GM12878 (cell line): ENCODE data around the gene NTN1. TPM values are rescaled to one million over a fixed set of nuclear protein-coding genes. Genes with fewer than 3 reads are reported as not detected.

ENCODE experiments used
- ATAC-seq: fragments of 200-7000 bp; cut with Tn5 transposase; 3 replicates; pipeline ENCODE4 v1.9.1; 2020; ENCODE audit warnings: mild to moderate bottlenecking, moderate library complexity
- BruUV-seq: library from RNA; stranded (reverse); fragments of 400-500 nt; replicated peaks from 2 replicates; lab custom pipeline; 2021; lab: Mats Ljungman, UMichigan
- CTCF ChIA-PET: fragments of 300-600 bp; sonication (Branson Sonifier 250); formaldehyde crosslinking; extraction: SDS; loops from one replicate; lab custom pipeline; 2021; ENCODE audit warnings: inconsistent platforms; lab: Yijun Ruan, JAX
- POLR2A ChIA-PET: fragments of 350-600 bp; formaldehyde crosslinking; extraction: SDS; loops from one replicate; lab custom pipeline; 2021; ENCODE audit warnings: inconsistent platforms; lab: Charles Lee
- RAD21 ChIA-PET: fragments of 300-600 bp; sonication (Branson Sonifier 250); formaldehyde crosslinking; loops from one replicate; lab custom pipeline; 2023; ENCODE audit warnings: antibody characterized with exemption; ENCODE audit not compliant: unreplicated experiment; lab: Charles Lee
- SMC1A ChIA-PET: fragments of 300-600 bp; sonication (Branson Sonifier 250); formaldehyde crosslinking; loops from one replicate; lab custom pipeline; 2023; ENCODE audit not compliant: unreplicated experiment, uncharacterized antibody; lab: Charles Lee
- DNase-seq: peaks from one replicate; pipeline ENCODE4 v3.0.0-alpha.2; 2011; ENCODE audit warnings: low read depth, low spot score
- FAIRE-seq: peaks from 3 replicates; lab custom pipeline; 2011; peaks lifted over from hg19 to GRCh38; lab: Jason Lieb, UNC
- H2AFZ ChIP-seq: 2 replicates; pipeline ENCODE4 v1.6.0; 2011; ENCODE audit warnings: low read depth, low read length, control low read depth; ENCODE audit not compliant: control insufficient read depth
- H3K27ac ChIP-seq: 2 replicates; pipeline ENCODE4 v1.5.1; 2011; ENCODE audit warnings: control low read depth; ENCODE audit not compliant: control insufficient read depth, insufficient read depth
- H3K27me3 ChIP-seq, 2 experiments: replicated peaks in 1 of 2; 2 replicates each; pipeline versions ENCODE4 v1.6.0 to v1.6.1; 2011; ENCODE audit warnings: low read length in 1 of 2; ENCODE audit not compliant: control insufficient read depth in 2 of 2, insufficient read depth in 2 of 2
- H3K36me3 ChIP-seq, 2 experiments: 2 replicates each; pipeline ENCODE4 v1.5.1; 2011; ENCODE audit warnings: low read length in 1 of 2; ENCODE audit not compliant: control insufficient read depth in 2 of 2, insufficient read depth in 2 of 2
- H3K4me1 ChIP-seq: 2 replicates; pipeline ENCODE4 v1.6.1; 2011; ENCODE audit warnings: mild to moderate bottlenecking, low read length, moderate library complexity, mixed read lengths; ENCODE audit not compliant: control insufficient read depth, insufficient read depth
- H3K4me2 ChIP-seq: 2 replicates; pipeline ENCODE4 v1.6.0; 2011; ENCODE audit warnings: control low read depth; ENCODE audit not compliant: control insufficient read depth, insufficient read depth
- H3K4me3 ChIP-seq: fragments of 200-600 bp; sonication (generic); 2 replicates; pipeline ENCODE4 v1.5.1; 2016
- H3K79me2 ChIP-seq: 2 replicates; pipeline ENCODE4 v1.6.0; 2011; ENCODE audit warnings: low read length; ENCODE audit not compliant: control insufficient read depth, insufficient read depth
- H3K9ac ChIP-seq: 2 replicates; pipeline ENCODE4 v1.8.0; 2011; ENCODE audit warnings: low read length, control low read depth, mixed read lengths; ENCODE audit not compliant: control insufficient read depth, insufficient read depth
- H3K9me3 ChIP-seq: replicated peaks from 3 replicates; pipeline ENCODE4 v1.5.1; 2011; ENCODE audit warnings: mild to moderate bottlenecking, low read length; ENCODE audit not compliant: control insufficient read depth, insufficient read depth
- H4K20me1 ChIP-seq: 2 replicates; pipeline ENCODE4 v1.6.0; 2011; ENCODE audit not compliant: control insufficient read depth, insufficient read depth
- BHLHE40 ChIP-seq, 2 experiments: fragments of 450-650 bp in 1 of 2; IDR thresholded peaks; 2 replicates each; pipeline ENCODE4 v1.6.1; 2011 to 2017; ENCODE audit warnings: low read depth in 2 of 2, borderline replicate concordance in 1 of 2, improper control_type of control experiment in 1 of 2, low read length in 1 of 2, mild to moderate bottlenecking in 1 of 2
- BMI1 ChIP-seq: fragments of 450-650 bp; IDR thresholded peaks from 2 replicates; pipeline ENCODE4 v1.6.1; 2016; ENCODE audit warnings: mild to moderate bottlenecking, moderate library complexity, borderline replicate concordance
- ETV6 ChIP-seq, 2 experiments: fragments of 450-650 bp in 1 of 2; IDR thresholded peaks in 1 of 2; conservative IDR thresholded peaks in 1 of 2; 2 replicates each; pipeline ENCODE4 v1.6.1; 2014; ENCODE audit warnings: antibody characterized with exemption in 1 of 2, borderline replicate concordance in 1 of 2, low read depth in 1 of 2, mild to moderate bottlenecking in 1 of 2, moderate library complexity in 1 of 2
- RB1 ChIP-seq: fragments of 450-650 bp; formaldehyde crosslinking; IDR thresholded peaks from 2 replicates; pipeline ENCODE4 v1.6.1; 2017; ENCODE audit warnings: mild to moderate bottlenecking, borderline replicate concordance
- RELA ChIP-seq: fragments of 450-650 bp; IDR thresholded peaks from 2 replicates; pipeline ENCODE4 v1.8.0; 2014; ENCODE audit warnings: borderline replicate concordance; ENCODE audit not compliant: partially characterized antibody
- SMAD1 ChIP-seq: fragments of 450-650 bp; IDR thresholded peaks from 2 replicates; pipeline ENCODE4 v1.6.1; 2018; ENCODE audit warnings: mild to moderate bottlenecking, low read depth; ENCODE audit not compliant: partially characterized antibody
- SPI1 ChIP-seq: IDR thresholded peaks from 2 replicates; pipeline ENCODE4 v1.6.1; 2011; ENCODE audit warnings: low read depth, mild to moderate bottlenecking, low read length, moderate library complexity, borderline replicate concordance; ENCODE audit not compliant: insufficient read depth
- STAT3 ChIP-seq: IDR thresholded peaks from 2 replicates; pipeline ENCODE4 v1.6.1; 2011; ENCODE audit warnings: low read depth, low read length, improper control_type of control experiment
- ZNF622 ChIP-seq: fragments of 450-650 bp; IDR thresholded peaks from 2 replicates; pipeline ENCODE4 v1.6.1; 2017; ENCODE audit warnings: mild to moderate bottlenecking, inconsistent platforms
- WGBS: methylation state at CpG from one replicate; pipeline ENCODE4 v1.1.6; 2016; ENCODE audit warnings: low lambda C conversion rate; ENCODE audit not compliant: insufficient replicate concordance, insufficient coverage; ENCODE audit errors: missing lambda C conversion rate; 5-methylcytosine and 5-hydroxymethylcytosine counted together
- in situ Hi-C: fragments of 300-500 bp; cut with MboI; formaldehyde crosslinking; loops from 9 replicates; pipeline ENCODE4 v1.14.3; 2018; ENCODE audit warnings: mixed read lengths
- intact Hi-C: fragments of 100-400 bp; cut with micrococcal nuclease; formaldehyde crosslinking; loops from one replicate; pipeline ENCODE4 v1.14.2; 2022; ENCODE audit not compliant: unreplicated experiment
- polyA plus RNA-seq, 11 experiments: library from polyadenylated mRNA; depleted of rRNA in 4 of 11; unstranded in 6 of 11; stranded (reverse) in 5 of 11; fragments of >200 nt; fragmentation: Nextera tagmentation in 4 of 11; fragmentation: Illumina TruSeq in 1 of 11; extraction: Ambion mirVana in 4 of 11; extraction: Trizol in 1 of 11; gene quantifications; 1 replicate in 1 of 11; 2 replicates in 10 of 11; pipeline versions ENCODE4 v1.2.1 to v1.2.3, GENCODE V29; 2011 to 2016; ENCODE audit warnings: inconsistent platforms in 2 of 11, missing spikeins in 2 of 11, low read depth in 1 of 11
- total RNA-seq, 4 experiments: library from RNA; depleted of rRNA in 3 of 4; stranded (reverse); fragments of >200 nt in 3 of 4; fragmentation: Illumina TruSeq in 1 of 4; extraction: Trizol in 1 of 4; gene quantifications; 2 replicates each; pipeline versions ENCODE4 v1.2.1 to v1.2.3, GENCODE V29; 2013 to 2021
- TF ChIP-seq, protein P1 (sequence below): IDR thresholded peaks from 2 replicates; pipeline ENCODE4 v1.6.1; 2011; ENCODE audit warnings: mild to moderate bottlenecking, low read depth, low read length, moderate library complexity; ENCODE audit not compliant: insufficient replicate concordance
- TF ChIP-seq, protein P2 (sequence below): fragments of 450-650 bp; IDR thresholded peaks from 2 replicates; pipeline ENCODE4 v1.6.1; 2016; ENCODE audit warnings: mild to moderate bottlenecking
- TF ChIP-seq, protein P3 (sequence below): IDR thresholded peaks from 2 replicates; pipeline ENCODE4 v1.6.1; 2012; ENCODE audit warnings: low read depth, low read length, improper control_type of control experiment
- TF ChIP-seq, protein P4 (sequence below): fragments of 450-650 bp; IDR thresholded peaks from 2 replicates; pipeline ENCODE4 v1.6.1; 2017; ENCODE audit warnings: antibody characterized with exemption, mild to moderate bottlenecking, moderate library complexity
- TF ChIP-seq, protein P5 (sequence below): IDR thresholded peaks from 2 replicates; pipeline ENCODE4 v1.6.1; 2012; ENCODE audit warnings: low read length, inconsistent platforms

NTN1 gene
- total and polyA plus RNA-seq, 10 of the 15 experiments (the other 5 are each of a cell fraction or from before 2014, with no cell fraction given) = 0.02 to 0.89 (median 0.35) TPM

DNA sequence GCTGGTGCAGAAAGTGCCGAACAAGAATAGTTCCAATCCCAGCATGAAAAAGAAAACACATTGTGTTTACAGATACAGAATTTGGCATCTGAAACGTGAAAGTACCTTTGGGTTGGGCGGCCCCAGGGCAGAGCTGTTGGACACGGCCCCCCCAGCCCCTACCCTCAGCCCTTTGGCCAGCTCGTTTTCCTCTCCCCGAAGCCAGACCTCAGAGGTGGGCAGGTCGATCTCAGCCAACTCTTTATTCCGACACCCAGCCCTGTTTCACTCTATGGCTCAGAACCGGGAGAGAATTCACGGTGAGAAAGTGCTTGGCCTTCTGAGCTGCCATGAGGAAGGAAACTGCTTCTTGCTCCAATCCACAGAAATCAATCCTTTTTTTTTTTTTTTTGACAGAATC is 11.3 kb downstream of the NTN1 start (continued):
- TF ChIP-seq SMAD1 (no peak), BHLHE40 (IDR thresholded peaks at IDR 0.05; ENCODE audit: borderline replicate concordance in 1 of 2, low read depth in 2 of 2, low read length in 1 of 2) (no peak)
- TF ChIP-seq, protein P1, sequence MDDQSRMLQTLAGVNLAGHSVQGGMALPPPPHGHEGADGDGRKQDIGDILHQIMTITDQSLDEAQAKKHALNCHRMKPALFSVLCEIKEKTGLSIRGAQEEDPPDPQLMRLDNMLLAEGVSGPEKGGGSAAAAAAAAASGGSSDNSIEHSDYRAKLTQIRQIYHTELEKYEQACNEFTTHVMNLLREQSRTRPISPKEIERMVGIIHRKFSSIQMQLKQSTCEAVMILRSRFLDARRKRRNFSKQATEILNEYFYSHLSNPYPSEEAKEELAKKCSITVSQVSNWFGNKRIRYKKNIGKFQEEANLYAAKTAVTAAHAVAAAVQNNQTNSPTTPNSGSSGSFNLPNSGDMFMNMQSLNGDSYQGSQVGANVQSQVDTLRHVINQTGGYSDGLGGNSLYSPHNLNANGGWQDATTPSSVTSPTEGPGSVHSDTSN = no peak

DNA sequence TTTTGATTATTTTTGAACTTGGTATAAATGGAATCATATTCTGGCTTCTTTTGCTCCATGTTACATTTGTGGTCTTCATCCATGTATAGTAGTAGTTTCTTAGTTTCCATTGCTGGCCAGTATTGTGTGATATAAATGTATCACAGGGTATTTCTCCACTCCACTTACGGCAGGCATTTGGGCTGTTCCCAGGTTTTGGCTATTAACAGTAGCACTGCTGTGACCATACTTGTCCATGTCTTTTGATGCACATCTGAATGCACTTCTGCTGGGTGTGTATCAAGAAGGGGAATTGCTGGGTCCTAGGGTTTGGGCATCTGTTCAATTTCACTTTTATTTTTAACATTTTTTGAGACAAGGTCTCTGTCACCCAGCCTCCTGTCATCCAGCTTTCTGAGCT is 13.9 kb downstream of the NTN1 start:
- H4K20me1 ChIP-seq = no peaks in the 10 kb centered on the region
- RAD21 ChIA-PET = no interaction called here
- intact Hi-C loops = no loop called here
- H3K79me2 ChIP-seq = no peaks in the 10 kb centered on the region
- TF ChIP-seq, protein P2, sequence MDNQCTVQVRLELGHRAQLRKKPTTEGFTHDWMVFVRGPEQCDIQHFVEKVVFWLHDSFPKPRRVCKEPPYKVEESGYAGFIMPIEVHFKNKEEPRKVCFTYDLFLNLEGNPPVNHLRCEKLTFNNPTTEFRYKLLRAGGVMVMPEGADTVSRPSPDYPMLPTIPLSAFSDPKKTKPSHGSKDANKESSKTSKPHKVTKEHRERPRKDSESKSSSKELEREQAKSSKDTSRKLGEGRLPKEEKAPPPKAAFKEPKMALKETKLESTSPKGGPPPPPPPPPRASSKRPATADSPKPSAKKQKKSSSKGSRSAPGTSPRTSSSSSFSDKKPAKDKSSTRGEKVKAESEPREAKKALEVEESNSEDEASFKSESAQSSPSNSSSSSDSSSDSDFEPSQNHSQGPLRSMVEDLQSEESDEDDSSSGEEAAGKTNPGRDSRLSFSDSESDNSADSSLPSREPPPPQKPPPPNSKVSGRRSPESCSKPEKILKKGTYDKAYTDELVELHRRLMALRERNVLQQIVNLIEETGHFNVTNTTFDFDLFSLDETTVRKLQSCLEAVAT = no peak
- no peak for TF ChIP-seq SMAD1
- TF ChIP-seq, protein P3, sequence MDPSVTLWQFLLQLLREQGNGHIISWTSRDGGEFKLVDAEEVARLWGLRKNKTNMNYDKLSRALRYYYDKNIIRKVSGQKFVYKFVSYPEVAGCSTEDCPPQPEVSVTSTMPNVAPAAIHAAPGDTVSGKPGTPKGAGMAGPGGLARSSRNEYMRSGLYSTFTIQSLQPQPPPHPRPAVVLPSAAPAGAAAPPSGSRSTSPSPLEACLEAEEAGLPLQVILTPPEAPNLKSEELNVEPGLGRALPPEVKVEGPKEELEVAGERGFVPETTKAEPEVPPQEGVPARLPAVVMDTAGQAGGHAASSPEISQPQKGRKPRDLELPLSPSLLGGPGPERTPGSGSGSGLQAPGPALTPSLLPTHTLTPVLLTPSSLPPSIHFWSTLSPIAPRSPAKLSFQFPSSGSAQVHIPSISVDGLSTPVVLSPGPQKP = no peak
- no peak for TF ChIP-seq STAT3
- TF ChIP-seq RELA = no peak
- TF ChIP-seq, protein P4, sequence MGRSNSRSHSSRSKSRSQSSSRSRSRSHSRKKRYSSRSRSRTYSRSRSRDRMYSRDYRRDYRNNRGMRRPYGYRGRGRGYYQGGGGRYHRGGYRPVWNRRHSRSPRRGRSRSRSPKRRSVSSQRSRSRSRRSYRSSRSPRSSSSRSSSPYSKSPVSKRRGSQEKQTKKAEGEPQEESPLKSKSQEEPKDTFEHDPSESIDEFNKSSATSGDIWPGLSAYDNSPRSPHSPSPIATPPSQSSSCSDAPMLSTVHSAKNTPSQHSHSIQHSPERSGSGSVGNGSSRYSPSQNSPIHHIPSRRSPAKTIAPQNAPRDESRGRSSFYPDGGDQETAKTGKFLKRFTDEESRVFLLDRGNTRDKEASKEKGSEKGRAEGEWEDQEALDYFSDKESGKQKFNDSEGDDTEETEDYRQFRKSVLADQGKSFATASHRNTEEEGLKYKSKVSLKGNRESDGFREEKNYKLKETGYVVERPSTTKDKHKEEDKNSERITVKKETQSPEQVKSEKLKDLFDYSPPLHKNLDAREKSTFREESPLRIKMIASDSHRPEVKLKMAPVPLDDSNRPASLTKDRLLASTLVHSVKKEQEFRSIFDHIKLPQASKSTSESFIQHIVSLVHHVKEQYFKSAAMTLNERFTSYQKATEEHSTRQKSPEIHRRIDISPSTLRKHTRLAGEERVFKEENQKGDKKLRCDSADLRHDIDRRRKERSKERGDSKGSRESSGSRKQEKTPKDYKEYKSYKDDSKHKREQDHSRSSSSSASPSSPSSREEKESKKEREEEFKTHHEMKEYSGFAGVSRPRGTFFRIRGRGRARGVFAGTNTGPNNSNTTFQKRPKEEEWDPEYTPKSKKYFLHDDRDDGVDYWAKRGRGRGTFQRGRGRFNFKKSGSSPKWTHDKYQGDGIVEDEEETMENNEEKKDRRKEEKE = no peak
- no peak for TF ChIP-seq RB1
- no peak for TF ChIP-seq ZNF622
- TF ChIP-seq SPI1 = no peak
- TF ChIP-seq, protein P5, sequence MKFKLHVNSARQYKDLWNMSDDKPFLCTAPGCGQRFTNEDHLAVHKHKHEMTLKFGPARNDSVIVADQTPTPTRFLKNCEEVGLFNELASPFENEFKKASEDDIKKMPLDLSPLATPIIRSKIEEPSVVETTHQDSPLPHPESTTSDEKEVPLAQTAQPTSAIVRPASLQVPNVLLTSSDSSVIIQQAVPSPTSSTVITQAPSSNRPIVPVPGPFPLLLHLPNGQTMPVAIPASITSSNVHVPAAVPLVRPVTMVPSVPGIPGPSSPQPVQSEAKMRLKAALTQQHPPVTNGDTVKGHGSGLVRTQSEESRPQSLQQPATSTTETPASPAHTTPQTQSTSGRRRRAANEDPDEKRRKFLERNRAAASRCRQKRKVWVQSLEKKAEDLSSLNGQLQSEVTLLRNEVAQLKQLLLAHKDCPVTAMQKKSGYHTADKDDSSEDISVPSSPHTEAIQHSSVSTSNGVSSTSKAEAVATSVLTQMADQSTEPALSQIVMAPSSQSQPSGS = no peak
- no peak for TF ChIP-seq ETV6 (conservative IDR thresholded peaks at IDR 0.05 in 1 of 2, IDR thresholded peaks at IDR 0.05 in 1 of 2; ENCODE audit: borderline replicate concordance in 1 of 2, low read depth in 1 of 2)
- no peak for TF ChIP-seq BMI1
- no peak overlapping the region for H3K4me2 ChIP-seq
- ATAC-seq (no peak), FAIRE-seq (no peak), DNase-seq (no peak)
- POLR2A ChIA-PET = no interaction called here
- no peaks in the 10 kb centered on the region for H3K9me3 ChIP-seq
- no peak overlapping the region for H2AFZ ChIP-seq
- 100% methylated on average over 1 of the region's 1 CpG for WGBS
- no peaks in the 10 kb centered on the region; a peak in 1 of 4 replicates for H3K27me3 ChIP-seq
- no peak overlapping the region for H3K9ac ChIP-seq
- in situ Hi-C loops = no loop called here
- BruUV-seq = no TSS peak
- SMC1A ChIA-PET = no interaction called here
- H3K4me3 ChIP-seq = no peak overlapping the region
- CTCF ChIA-PET = no interaction called here
- no peaks in the 10 kb centered on the region for H3K4me1 ChIP-seq
- H3K27ac ChIP-seq = no peak overlapping the region
- no peaks in the 10 kb centered on the region for H3K36me3 ChIP-seq
